Measurements from ENCODE around the gene PPA2.
"Not testable (repeated sequence)": the region's sequence is repeated elsewhere in the genome, so short reads cannot be mapped to it uniquely, and the experiment has no call there.

Gene PPA2

GRCh38 chr4:105458541-105458940 is 15.3 kb downstream of the PPA2 start:
- DNase-seq (ENCODE audit: low spot score) = not testable (repeated sequence)

- no peak for DNase-seq (ENCODE audit: low spot score)
Measured at GRCh38 chr4:105458001-105458400, 15.9 kb downstream of the PPA2 start.

GRCh38 chr4:105455998-105456397 is 17.9 kb downstream of the PPA2 start:
- no peak for DNase-seq (ENCODE audit: low spot score)

GRCh38 chr4:105455182-105455581 is 18.7 kb downstream of the PPA2 start:
- no peak for DNase-seq (ENCODE audit: low spot score)

GRCh38 chr4:105453550-105454205 is 20.2 kb downstream of the PPA2 start:
- DNase-seq (ENCODE audit: low spot score) = no peak

GRCh38 chr4:105451346-105451745 is 22.5 kb downstream of the PPA2 start:
- DNase-seq (ENCODE audit: low spot score) = no peak

- DNase-seq (ENCODE audit: low spot score) = no peak
Measured at GRCh38 chr4:105440890-105441289, 33.0 kb downstream of the PPA2 start.

- DNase-seq (ENCODE audit: low spot score) = no peak
Measured at GRCh38 chr4:105437637-105438036, 36.2 kb downstream of the PPA2 start.

GRCh38 chr4:105436414-105436813 is 37.4 kb downstream of the PPA2 start:
- DNase-seq (ENCODE audit: low spot score) = no peak

- DNase-seq (ENCODE audit: low spot score) = no peak
Measured at GRCh38 chr4:105434940-105435339, 38.9 kb downstream of the PPA2 start.

- no peak for DNase-seq (ENCODE audit: low spot score)
Measured at GRCh38 chr4:105433421-105433820, 40.4 kb downstream of the PPA2 start.

- DNase-seq (ENCODE audit: low spot score) = no peak
Measured at GRCh38 chr4:105432438-105432837, 41.4 kb downstream of the PPA2 start.

GRCh38 chr4:105430811-105431210 is 43.1 kb downstream of the PPA2 start:
- DNase-seq (ENCODE audit: low spot score) = no peak

- DNase-seq (ENCODE audit: low spot score) = no peak
Measured at GRCh38 chr4:105426187-105426897, 47.5 kb downstream of the PPA2 start.

- no peak for DNase-seq (ENCODE audit: low spot score)
Measured at GRCh38 chr4:105422207-105422920, 51.5 kb downstream of the PPA2 start.

GRCh38 chr4:105417624-105418023 is 56.2 kb downstream of the PPA2 start:
- no peak for DNase-seq (ENCODE audit: low spot score)

- DNase-seq (ENCODE audit: low spot score) = no peak
Measured at GRCh38 chr4:105415281-105415744, 58.5 kb downstream of the PPA2 start.

GRCh38 chr4:105414316-105414715 is 59.5 kb downstream of the PPA2 start:
- DNase-seq (ENCODE audit: low spot score) = no peak

GRCh38 chr4:105409135-105409534 is 64.7 kb downstream of the PPA2 start:
- not testable (repeated sequence) for DNase-seq (ENCODE audit: low spot score)

- no peak for DNase-seq (ENCODE audit: low spot score)
Measured at GRCh38 chr4:105400901-105401677, 72.8 kb downstream of the PPA2 start.

- no peak for DNase-seq (ENCODE audit: low spot score)
Measured at GRCh38 chr4:105399532-105400161, 74.2 kb downstream of the PPA2 start.

GRCh38 chr4:105392858-105393257 is 81.0 kb downstream of the PPA2 start:
- no peak for DNase-seq (ENCODE audit: low spot score)
